HG03571 (cell line): ENCODE data around the gene EXOC1.
"Not testable (repeated sequence)": the region's sequence is repeated elsewhere in the genome, so short reads cannot be mapped to it uniquely, and the experiment has no call there.

Source experiments
- ATAC-seq: cut with Tn5 transposase; IDR thresholded peaks from one replicate; pipeline ENCODE4 v1.9.1; 2021; ENCODE audit not compliant: unreplicated experiment

EXOC1 gene

GRCh38 chr4:55853484-55854046 lies at the start of gene EXOC1:
Gene EXOC1, plus strand, starts transcription at chr4:55853648. Its CDS starts 4,676 bp downstream, at chr4:55858324.
- peak; percentile 98 for ATAC-seq

- ATAC-seq = no peak
Observed at GRCh38 chr4:55807556-55807955, 45.9 kb upstream of the EXOC1 start.

- no peak for ATAC-seq
Observed at GRCh38 chr4:55808186-55808585, 45.3 kb upstream of the EXOC1 start.

DNA sequence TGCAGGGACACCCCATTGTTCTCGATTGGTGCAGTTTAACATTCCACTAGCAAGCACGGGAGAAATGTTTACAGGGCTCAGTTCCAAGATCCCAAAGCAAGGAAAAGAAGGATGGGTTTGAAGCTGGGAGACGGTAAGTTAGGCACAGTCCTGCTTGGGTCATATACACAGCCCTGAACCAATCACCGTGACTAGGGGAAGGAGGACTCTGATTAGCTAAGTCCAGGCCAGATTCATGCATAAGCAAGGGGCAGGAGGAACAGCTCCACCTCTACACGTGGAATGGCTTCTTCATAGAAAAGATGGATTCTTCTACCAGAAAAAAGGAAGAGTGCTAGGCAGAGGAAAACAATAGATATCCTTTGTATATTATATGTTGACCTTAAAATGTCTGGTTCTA lies 44.8 kb upstream of the EXOC1 start:
- ATAC-seq = no peak

- ATAC-seq = no peak
Observed at GRCh38 chr4:55817691-55818090, 35.8 kb upstream of the EXOC1 start.

GRCh38 chr4:55819634-55820033 lies 33.8 kb upstream of the EXOC1 start, which contains the start of gene EXOC1L:
Gene EXOC1L, plus strand, starts transcription at chr4:55819790. Its CDS starts 237 bp downstream, at chr4:55820027.
- ATAC-seq = no peak

DNA sequence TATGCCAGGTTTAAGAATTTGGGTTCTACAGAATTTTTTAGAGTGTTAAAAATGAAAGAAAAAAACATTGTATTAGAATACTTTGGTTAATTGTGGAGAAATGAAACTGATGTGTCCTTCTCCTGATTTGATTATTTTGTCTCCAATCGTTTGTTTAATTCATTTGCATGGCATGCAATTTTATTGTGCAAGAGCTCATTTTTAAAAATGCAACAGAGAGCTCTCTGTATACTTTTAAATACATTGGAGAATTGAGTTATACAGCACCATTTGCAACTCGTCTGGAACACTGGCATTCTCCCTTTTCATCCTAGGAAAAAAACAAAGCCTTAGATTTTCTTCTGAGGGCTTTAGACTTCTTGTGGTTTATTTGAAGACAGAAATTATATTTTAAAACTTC lies 33.2 kb upstream of the EXOC1 start:
- ATAC-seq = no peak

- ATAC-seq = no peak
Observed at GRCh38 chr4:55822329-55822728, 31.1 kb upstream of the EXOC1 start.

DNA sequence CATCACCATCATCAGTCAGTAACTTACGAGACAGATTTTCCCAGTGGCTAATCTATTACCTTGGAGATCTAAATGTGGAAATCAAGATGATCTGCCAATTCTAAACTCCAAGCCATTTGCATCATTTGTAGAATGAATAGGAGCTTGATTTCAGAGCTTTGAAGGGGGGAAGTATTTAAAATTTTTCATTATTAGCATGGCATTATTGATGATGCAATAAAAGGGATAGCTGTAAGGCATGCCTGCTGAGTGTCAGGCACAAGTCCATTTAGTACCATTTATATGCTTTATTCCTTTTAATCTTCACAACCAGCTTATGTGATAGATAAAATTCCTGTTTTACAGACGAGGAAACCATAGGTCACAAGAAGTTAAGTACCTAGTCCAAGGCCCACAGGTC lies 28.6 kb upstream of the EXOC1 start:
- no peak for ATAC-seq

GRCh38 chr4:55826986-55827385 lies 26.5 kb upstream of the EXOC1 start:
- ATAC-seq = no peak

DNA sequence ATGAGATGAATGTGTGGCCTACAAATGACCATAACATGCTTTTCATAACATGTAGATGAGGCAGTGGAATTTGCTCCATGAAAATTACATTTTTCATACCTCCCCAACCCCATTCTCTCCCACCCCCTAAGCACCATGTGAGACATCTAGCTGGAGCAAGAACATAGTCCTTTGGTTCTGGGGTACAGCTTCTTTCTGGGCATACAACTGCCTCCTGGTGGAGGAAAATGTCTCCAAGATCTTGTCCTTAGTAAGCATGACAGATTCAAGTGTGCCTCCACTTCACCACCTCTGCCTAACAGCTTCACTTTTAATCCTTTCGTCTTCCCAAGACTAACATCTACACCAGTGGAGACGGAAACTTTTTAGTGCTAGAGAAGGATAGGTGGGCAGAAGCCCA lies 25.9 kb upstream of the EXOC1 start:
- ATAC-seq = no peak

DNA sequence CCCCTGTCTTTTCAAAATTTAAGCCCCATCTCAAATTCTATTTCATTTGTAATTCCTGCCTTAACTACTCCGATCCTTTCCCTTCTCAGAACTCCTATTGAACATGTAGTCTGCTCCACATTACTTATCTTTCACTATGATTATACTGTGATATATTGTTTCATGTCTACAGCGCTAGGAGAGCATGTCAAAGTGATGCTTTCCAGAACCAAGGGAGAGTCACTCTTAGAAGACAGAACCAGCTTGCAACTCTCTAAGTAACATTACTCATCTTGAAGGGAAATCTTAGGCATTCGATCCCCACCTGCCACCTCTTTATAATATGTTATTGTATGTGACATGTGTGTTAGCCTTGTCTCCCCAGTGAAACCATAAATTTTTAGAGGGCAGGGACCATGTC lies 23.4 kb upstream of the EXOC1 start:
- no peak for ATAC-seq

- no peak for ATAC-seq
Observed at GRCh38 chr4:55830716-55831115, 22.7 kb upstream of the EXOC1 start.

GRCh38 chr4:55834086-55834795 lies 19.2 kb upstream of the EXOC1 start:
- ATAC-seq = no peak

DNA sequence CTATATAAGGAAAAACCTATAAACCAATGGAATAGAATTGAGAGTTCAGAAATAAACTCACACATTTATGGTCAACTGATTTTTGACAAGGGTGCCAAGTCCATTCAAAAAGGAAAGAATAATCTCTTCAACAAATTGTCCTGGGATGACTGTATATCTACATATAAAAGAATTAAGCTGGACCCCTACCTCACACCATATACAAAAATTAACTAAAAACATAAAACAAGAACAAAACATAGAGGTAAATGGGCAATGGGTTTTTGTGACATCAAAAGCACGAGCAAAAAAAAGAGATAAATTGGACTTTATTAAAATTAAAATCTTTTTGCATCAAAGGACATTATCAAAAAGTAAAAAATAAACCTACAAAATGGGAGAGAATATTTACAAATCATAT lies 15.5 kb upstream of the EXOC1 start:
- ATAC-seq = no peak

DNA sequence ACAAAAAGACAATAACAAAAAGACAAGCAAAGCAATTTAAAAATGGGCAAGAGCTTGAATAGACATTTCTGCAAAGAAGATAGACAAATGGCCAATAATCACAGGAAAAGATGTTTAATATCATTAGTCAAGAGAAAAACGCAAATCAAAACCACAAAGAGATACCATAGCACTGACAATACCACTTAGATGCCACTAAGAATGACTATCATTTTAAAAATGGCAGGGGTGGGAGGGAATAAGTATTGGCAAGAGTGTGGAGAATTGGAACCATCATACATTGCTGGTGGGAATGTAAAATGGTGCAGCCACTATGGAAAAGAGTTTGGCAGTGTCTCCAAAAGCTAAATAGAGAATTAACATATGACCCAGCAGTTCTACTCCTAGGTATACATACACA lies 15.1 kb upstream of the EXOC1 start:
- ATAC-seq = no peak

DNA sequence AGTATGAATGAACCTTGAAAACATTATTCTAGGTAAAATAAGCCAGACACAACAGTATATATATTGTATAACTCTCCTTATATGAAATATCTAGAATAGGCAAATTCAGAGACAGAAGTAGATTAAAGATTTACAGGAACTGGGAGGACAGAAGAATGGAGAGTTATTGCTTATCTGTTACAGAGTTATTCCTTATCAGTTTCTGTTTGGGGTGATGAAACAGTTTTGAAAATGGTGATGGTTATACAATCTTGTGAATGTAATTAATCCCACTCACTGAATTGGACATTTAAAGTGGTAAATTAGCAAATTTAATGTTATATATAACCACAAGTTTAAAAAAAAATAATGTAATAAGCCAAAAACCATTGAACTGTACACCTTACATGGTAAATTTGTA lies 14.5 kb upstream of the EXOC1 start:
- no peak for ATAC-seq

- no peak for ATAC-seq
Observed at GRCh38 chr4:55840956-55841355, 12.5 kb upstream of the EXOC1 start.

- ATAC-seq = not testable (repeated sequence)
Observed at GRCh38 chr4:55841373-55842239, 11.8 kb upstream of the EXOC1 start.

DNA sequence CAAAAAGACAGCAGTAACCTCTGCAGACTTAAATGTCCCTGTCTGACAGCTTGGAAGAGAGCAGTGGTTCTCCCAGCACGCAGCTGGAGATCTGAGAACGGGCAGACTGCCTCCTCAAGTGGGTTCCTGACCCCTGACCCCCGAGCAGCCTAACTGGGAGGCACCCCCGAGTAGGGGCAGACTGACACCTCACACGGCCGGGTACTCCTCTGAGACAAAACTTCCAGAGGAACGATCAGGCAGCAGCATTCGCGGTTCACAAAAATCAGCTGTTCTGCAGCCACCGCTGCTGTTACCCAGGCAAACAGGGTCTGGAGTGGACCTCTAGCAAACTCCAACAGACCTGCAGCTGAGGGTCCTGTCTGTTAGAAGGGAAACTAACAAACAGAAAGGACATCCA lies 11.1 kb upstream of the EXOC1 start:
- ATAC-seq = not testable (repeated sequence)

DNA sequence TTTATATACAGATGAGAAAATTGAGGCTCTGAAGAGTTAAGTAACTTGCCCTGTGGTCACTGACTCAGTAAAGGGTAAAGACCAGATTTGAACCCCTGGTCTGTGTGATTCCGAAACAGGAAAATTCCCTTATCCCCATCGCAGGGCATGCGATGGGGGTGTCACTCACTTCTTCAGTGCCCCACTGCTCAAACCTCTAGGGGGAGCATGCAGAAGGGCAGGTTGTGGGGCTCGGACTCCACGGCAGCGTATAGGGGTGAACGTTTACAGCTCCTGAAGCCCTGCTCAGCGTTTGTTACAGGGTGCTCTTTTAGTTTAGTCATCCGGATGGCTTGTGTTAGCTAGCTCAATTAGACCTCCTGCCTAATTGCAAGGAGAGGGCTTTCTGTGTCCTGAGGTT lies 3.7 kb upstream of the EXOC1 start:
- ATAC-seq = no peak

GRCh38 chr4:55851885-55852284 lies 1.6 kb upstream of the EXOC1 start:
- no peak for ATAC-seq
